ENCODE data around the gene APLP1.

The APLP1 gene

DNA sequence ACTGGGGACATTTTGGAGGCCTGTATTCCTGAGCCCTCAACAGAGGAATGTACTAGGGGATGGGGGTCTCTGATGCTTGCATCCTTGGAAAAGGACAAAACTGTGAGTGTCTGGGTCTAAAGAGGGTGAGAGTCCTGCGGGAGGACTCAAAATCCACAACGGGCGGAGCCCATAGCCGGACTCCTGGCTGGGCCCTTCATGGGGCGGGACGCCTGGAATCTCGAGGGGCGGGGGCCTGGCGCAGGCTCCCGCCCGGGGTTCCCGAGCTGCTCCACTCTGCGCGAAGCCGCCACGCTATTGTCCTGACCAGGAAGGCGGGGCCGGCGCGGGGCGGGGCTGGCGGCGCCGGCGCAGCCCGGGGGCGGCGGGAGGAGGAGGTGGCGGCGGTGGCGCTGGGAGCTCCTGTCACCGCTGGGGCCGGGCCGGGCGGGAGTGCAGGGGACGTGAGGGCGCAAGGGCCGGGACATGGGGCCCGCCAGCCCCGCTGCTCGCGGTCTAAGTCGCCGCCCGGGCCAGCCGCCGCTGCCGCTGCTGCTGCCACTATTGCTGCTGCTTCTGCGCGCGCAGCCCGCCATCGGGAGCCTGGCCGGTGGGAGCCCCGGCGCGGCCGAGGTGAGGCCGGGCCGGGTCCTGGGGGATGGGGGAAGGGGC, at the start of gene APLP1:
Gene APLP1, plus strand, starts transcription at position 403 of the 651 bp plus-strand sequence. Its CDS starts 63 bp downstream, at position 466.
- DNase-seq (ENCODE audit: low spot score), result peak; percentile 83
- TF ChIP-seq, protein P1, sequence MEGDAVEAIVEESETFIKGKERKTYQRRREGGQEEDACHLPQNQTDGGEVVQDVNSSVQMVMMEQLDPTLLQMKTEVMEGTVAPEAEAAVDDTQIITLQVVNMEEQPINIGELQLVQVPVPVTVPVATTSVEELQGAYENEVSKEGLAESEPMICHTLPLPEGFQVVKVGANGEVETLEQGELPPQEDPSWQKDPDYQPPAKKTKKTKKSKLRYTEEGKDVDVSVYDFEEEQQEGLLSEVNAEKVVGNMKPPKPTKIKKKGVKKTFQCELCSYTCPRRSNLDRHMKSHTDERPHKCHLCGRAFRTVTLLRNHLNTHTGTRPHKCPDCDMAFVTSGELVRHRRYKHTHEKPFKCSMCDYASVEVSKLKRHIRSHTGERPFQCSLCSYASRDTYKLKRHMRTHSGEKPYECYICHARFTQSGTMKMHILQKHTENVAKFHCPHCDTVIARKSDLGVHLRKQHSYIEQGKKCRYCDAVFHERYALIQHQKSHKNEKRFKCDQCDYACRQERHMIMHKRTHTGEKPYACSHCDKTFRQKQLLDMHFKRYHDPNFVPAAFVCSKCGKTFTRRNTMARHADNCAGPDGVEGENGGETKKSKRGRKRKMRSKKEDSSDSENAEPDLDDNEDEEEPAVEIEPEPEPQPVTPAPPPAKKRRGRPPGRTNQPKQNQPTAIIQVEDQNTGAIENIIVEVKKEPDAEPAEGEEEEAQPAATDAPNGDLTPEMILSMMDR (IDR thresholded peaks at IDR 0.05; ENCODE audit: borderline replicate concordance, control extremely low read depth, extremely low read depth, insufficient read depth, missing control alignments), result no peak
- in situ Hi-C loops (cut with MboI; ENCODE audit: low sequenced_read_pairs, unreplicated experiment), result no loop called here

DNA sequence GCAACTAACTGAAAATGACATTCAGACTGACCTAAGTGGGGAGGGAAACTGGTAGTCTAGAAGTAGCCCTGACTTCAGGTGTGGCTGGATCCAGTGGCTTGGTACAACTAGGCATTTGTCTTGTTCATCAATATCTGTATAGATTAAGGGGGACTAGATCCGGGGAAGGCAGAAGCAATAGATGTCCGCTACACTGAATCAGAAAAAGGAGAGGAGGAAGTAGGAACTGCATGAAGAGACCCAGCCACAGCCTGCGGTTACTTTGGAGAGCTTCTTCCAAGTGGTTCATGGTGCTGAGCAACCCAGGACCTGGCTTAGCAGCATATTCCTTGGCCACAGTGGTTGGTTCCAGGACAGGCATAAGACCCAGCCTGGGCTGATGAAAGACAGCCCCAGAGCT, 45.8 kb upstream of the APLP1 start:
- TF ChIP-seq, protein P1 (IDR thresholded peaks at IDR 0.05; ENCODE audit: borderline replicate concordance, control extremely low read depth, extremely low read depth, insufficient read depth, missing control alignments), result no peak
- DNase-seq (ENCODE audit: low spot score), result no peak
- in situ Hi-C loops (cut with MboI; ENCODE audit: low sequenced_read_pairs, unreplicated experiment), result no loop called here

DNA sequence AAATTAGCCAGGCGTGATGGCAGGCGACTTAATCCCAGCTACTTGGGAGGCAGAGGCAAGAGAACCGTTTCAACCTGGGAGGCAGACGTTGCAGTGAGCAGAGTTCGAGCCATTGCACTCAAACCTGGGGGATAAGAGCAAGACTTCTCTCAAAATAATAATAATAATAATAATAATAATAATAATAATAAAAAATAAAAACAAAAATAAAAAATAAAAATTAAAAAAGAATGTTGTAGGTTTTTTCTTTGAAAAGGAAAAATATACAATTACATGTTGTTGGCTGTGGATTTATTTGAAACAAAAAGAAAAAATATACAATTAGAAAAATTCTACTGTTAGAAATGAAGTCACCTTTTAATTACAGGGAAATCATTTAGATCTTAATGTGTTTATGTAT, 44.2 kb upstream of the APLP1 start:
- no peak for DNase-seq (ENCODE audit: low spot score)
- in situ Hi-C loops (cut with MboI; ENCODE audit: low sequenced_read_pairs, unreplicated experiment), result no loop called here
- TF ChIP-seq, protein P1 (IDR thresholded peaks at IDR 0.05; ENCODE audit: borderline replicate concordance, control extremely low read depth, extremely low read depth, insufficient read depth, missing control alignments), result no peak

DNA sequence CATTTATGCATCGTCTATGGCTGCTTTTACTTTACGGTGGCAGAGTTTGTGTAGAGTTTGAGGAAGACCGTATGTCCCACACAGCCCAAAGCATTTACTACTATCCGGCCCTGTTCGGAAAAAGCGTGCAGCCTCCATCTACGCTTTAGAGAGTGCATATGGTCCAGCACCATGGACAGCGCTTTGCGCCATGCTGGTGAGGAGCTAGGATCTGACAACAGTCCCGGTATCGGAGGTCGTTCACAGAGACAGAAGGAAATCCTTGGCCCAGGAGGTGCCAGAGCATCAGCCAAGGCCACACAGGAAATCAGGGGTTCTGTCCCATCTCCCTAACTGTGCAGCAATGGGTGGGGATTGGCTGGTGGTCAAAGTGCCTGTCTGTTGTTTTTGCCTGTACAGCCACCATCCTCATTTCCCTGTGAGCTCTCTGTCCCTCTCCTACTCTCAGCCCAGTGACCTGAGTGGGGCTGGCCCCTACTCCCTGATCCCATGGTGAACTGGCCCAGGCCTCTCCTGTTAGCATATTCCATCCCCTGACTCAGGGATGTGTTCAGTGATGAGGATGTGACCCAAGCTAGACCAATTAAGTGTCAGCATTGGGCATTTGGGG, 39.6 kb upstream of the APLP1 start:
- TF ChIP-seq, protein P1 (IDR thresholded peaks at IDR 0.05; ENCODE audit: borderline replicate concordance, control extremely low read depth, extremely low read depth, insufficient read depth, missing control alignments), result no peak
- in situ Hi-C loops (cut with MboI; ENCODE audit: low sequenced_read_pairs, unreplicated experiment), result no loop called here
- peak; percentile 64 for DNase-seq (ENCODE audit: low spot score)

DNA sequence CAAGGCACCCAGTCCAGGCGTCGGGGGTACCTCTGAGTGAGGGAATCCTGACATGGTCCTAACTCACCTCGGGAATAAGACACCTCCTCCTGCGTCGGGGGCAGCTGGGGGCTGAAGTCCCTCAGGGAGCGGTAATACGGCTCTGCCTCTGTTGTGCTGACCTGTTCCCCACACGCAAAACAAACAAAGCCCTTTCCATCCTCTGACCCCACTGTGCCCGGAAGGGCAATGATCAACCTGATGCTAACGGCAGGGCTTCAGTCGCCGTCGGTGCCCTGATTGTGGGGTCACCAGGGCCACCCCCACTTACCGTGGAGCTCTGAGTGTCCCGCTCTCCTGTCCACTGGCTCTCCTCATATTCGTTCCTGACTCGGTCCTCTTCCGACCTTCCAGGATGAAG, 37.4 kb upstream of the APLP1 start:
- TF ChIP-seq, protein P1 (IDR thresholded peaks at IDR 0.05; ENCODE audit: borderline replicate concordance, control extremely low read depth, extremely low read depth, insufficient read depth, missing control alignments), result no peak
- in situ Hi-C loops (cut with MboI; ENCODE audit: low sequenced_read_pairs, unreplicated experiment), result no loop called here

DNA sequence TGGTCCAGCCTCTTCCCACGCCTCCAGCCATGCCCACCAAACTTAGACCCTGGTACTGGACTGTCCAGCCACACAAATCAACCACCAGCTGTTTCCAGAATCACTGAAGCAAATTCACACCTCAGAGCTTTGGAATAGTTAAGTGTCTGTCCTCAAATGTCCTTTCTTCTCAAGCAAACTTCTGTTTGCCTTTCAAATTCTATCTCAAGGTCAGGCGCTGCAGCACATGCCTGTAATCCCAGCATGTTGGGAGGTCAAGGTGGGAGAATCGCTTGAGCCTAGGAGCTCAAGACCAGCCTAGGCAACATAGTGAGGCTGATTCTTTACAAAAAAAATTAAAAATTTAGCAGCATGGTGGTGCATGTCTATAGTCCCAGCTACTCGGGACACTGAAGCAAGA, 36.3 kb upstream of the APLP1 start:
- no peak for DNase-seq (ENCODE audit: low spot score)
- TF ChIP-seq, protein P1 (IDR thresholded peaks at IDR 0.05; ENCODE audit: borderline replicate concordance, control extremely low read depth, extremely low read depth, insufficient read depth, missing control alignments), result no peak
- in situ Hi-C loops (cut with MboI; ENCODE audit: low sequenced_read_pairs, unreplicated experiment), result no loop called here

More for the DNA sequence above, 37.4 kb upstream of the APLP1 start:
- no peak for DNase-seq (ENCODE audit: low spot score)
